ENCODE data around the gene KLRK1.
"Not testable (repeated sequence)": the region's sequence is repeated elsewhere in the genome, so short reads cannot be mapped to it uniquely, and the experiment has no call there.

KLRK1 gene

GRCh38 chr12:10388624-10389413 lies 1.0 kb downstream of the KLRK1 start:
- in situ Hi-C loops (cut with HindIII; ENCODE audit: low sequenced_read_pairs): no loop called here

GRCh38 chr12:10387498-10387897 lies 2.3 kb downstream of the KLRK1 start:
- in situ Hi-C loops (cut with HindIII; ENCODE audit: low sequenced_read_pairs): not testable (repeated sequence)

- in situ Hi-C loops (cut with HindIII; ENCODE audit: low sequenced_read_pairs): no loop called here
These were observed 3.0 kb downstream of the KLRK1 start for GRCh38 chr12:10386857-10387256.

GRCh38 chr12:10385166-10385613 lies 4.7 kb downstream of the KLRK1 start:
- in situ Hi-C loops (cut with HindIII; ENCODE audit: low sequenced_read_pairs): no loop called here

GRCh38 chr12:10384191-10384590 lies 5.7 kb downstream of the KLRK1 start:
- in situ Hi-C loops (cut with HindIII; ENCODE audit: low sequenced_read_pairs): no loop called here

GRCh38 chr12:10381928-10382628 lies 7.8 kb downstream of the KLRK1 start:
- in situ Hi-C loops (cut with HindIII; ENCODE audit: low sequenced_read_pairs): no loop called here

GRCh38 chr12:10378737-10379136 lies 11.1 kb downstream of the KLRK1 start:
- in situ Hi-C loops (cut with HindIII; ENCODE audit: low sequenced_read_pairs): not testable (repeated sequence)

GRCh38 chr12:10374624-10375018 lies 15.2 kb downstream of the KLRK1 start:
- in situ Hi-C loops (cut with HindIII; ENCODE audit: low sequenced_read_pairs): no loop called here

DNA sequence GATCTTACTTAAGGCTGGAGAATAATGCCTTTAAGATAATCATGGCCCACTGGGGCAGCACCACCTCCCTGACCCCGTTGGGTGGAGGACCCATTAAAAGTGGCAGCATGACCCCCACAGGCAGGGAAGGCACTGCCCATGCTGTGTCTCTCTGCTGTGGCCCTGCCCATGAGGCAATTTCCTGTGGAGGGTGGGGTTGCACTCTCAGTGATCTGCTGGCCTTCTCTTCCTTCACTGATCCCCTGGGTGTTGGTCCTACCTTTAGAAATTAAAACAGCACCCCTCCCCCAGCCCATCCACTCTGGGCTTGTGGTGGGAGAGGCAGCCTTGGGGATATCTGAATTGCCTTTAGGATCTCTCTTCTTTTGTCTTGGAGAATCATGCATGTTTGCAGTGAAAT lies 17.3 kb downstream of the KLRK1 start:
- in situ Hi-C loops (cut with HindIII; ENCODE audit: low sequenced_read_pairs): no loop called here

DNA sequence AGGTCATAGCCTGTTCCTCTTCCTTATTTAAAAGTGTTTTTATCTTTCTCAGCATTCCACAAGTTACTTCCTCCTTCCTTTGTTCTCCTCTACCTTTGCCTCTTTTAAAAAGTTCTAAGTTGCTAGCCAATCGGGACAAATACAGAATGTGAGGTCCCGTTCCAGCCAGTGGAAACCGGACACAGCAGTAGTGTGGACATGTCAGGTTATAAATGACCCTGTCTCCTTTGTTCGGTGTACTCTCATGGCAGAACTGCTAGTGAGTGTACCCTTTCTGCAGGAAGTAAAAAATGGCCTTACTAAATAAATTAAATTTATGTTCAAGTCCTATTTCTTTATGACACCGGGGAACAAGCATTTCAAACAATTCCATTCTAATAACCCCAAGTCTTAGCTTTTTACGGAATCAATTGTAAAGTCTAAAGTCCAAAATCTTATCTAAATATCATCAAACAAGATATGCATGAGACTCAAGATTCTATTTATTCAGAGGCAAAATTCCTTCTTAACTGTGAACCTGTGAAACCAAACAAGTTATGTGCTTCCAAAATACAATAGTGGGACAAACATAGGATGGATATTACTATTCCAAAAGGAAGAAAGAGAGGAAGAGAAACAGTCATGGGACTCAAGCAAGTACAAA lies 17.8 kb downstream of the KLRK1 start:
- in situ Hi-C loops (cut with HindIII; ENCODE audit: low sequenced_read_pairs): not testable (repeated sequence)

DNA sequence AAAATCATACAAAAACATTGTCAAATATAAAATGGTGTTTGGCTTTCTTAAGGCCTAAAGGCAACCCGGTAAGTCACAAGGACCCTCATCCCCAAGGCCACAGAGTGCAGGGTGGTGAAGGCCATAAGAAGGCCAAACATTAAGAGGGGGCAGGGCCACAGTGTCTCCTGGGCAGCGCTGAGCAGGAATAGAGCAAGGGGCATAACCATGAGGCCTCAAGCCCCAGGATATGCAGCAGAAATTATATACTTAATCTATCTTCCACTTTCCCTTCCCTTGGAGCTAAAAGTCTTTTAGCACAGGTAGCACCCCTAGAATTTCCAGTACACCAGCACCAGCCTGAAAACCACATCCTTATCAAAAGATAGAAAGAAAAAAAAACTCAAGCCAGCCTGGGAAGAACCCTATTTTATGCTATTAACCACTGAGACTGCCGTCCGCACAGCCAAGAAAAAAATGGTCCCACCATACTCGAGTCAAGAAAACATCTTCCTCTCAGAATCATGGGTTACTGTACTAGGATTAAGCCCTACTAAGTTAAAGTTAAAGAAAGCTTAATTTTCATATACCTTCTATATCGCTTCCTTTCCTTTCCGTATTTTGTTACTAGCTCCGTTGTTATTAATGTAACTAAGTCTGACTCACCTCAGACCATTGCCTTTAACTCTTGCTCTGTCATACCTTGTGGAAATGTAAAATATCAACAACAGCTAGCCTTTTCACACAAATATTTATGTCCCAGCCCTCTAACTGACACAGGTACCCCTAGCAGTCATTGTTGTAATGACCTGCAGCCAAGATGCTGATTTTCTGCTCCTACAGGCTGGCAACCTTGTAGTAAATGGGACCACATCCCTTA lies 20.1 kb downstream of the KLRK1 start:
- in situ Hi-C loops (cut with HindIII; ENCODE audit: low sequenced_read_pairs): loop anchor here (10.0 kb wide), 1 partner anchor 145 kb away; no protein-coding TSS in a partner anchor

GRCh38 chr12:10368206-10369171 lies 21.4 kb downstream of the KLRK1 start:
- in situ Hi-C loops (cut with HindIII; ENCODE audit: low sequenced_read_pairs): loop anchor here (10.0 kb wide), 1 partner anchor 144 kb away; no protein-coding TSS in a partner anchor

DNA sequence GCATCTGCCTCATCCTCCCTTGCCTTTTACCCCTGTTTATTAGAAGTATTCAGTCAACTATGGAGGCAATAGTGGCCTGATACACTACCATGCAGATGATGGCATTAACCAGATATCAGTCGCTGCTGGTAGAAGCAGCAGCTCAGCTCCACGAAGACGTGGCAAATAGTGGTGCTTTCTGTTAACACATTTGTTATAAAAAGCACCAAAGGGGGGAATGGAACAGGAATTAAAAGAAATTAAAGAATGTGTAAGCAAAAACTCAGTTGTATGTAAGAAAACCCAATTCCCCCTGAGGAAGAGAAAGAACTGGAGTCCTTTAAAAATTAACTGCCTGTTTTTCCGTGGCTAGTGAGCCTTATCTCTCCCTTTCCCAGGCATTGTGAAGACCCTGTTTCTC lies 22.1 kb downstream of the KLRK1 start:
- in situ Hi-C loops (cut with HindIII; ENCODE audit: low sequenced_read_pairs): loop anchor here (10.0 kb wide), 1 partner anchor 143 kb away; no protein-coding TSS in a partner anchor

GRCh38 chr12:10366875-10367274 lies 23.0 kb downstream of the KLRK1 start:
- in situ Hi-C loops (cut with HindIII; ENCODE audit: low sequenced_read_pairs): loop anchor here (10.0 kb wide), 1 partner anchor 142 kb away; no protein-coding TSS in a partner anchor

DNA sequence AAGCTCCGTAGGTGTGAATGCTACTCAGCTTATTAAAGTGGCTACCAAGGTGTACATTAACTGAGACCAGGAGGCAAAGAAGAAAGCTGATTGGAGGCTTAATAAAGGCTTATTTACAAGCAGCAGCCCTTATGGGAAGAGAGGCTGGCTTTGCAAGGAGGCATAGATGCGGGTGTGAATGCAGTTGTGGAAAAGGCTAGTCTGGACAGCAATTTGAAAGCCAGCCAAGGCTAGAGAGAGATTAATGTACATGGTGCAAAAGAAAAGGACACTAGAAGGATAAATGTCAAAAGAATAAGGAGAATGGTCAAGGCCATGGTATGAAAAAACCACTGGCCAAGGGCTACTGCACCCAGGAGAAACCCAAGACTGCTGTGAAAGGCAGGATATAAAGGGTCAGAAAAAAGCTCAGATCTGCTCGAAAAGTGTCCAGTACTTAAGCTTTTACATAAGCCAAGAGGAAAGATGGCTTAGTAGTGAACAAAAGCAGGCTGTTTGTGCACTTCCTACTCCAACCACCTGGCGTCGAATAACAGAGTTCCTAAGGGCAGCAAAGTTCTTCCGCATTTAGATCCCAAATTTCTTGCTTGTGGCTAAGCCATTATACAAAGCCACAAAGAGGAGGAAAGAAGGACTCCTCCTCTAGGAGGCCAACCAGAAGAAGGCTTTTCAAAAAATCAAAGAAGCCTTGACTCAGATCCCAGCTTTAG lies 24.0 kb downstream of the KLRK1 start:
- in situ Hi-C loops (cut with HindIII; ENCODE audit: low sequenced_read_pairs): loop anchor here (10.0 kb wide), 1 partner anchor 141 kb away; no protein-coding TSS in a partner anchor

DNA sequence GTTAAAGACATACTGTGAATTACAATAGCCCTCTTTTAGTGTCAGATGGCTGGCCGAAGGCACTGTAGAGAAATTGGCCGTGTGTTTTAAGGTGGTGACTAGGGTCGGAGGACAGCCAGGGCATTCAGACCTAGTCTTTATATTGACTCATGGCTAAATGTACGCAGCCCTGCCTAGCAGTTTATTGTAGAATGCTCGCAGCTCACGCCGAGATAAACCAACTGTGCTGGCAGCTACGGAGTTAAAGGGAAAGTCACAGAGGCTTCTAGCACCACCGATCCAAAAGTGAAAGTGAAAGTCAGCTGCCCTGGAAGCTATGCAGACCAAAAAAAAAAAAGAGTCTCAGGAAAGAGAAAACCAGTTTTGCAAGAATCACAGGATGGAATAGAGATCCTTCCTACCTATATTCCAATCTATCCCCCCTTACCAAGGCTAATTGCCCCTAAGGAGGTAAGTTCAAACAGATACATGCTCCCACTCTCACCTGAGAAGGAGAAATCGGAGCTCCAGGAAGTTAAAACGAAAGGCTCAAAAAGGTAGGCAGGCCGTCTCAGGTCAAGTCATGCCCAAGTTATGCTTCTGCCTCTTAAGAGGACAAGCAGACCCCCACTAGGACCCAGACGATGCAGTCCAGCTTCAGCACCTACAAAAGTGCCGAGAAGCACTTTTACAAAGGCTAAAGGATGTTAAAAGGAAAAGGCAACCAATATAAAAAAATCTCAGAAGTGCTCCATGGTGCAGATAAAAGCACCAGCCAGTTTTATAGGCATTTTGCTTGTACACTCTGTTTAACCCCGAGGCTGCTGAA lies 24.8 kb downstream of the KLRK1 start:
- in situ Hi-C loops (cut with HindIII; ENCODE audit: low sequenced_read_pairs): loop anchor here (10.0 kb wide), 1 partner anchor 140 kb away; no protein-coding TSS in a partner anchor

- in situ Hi-C loops (cut with HindIII; ENCODE audit: low sequenced_read_pairs): loop anchor here (10.0 kb wide), 1 partner anchor 139 kb away; no protein-coding TSS in a partner anchor
These were observed 25.7 kb downstream of the KLRK1 start for GRCh38 chr12:10363914-10364814.
